HEK293 (cell line): ENCODE measurements around the gene APOH.
A peak's percentile ranks its signal among the peaks of the same experiment; 100 is the strongest.

Experiments used
- BCL11B ChIP-seq: fragments of 450-650 bp; formaldehyde crosslinking; IDR thresholded peaks from 2 replicates; pipeline ENCODE4 v1.5.1; 2016; ENCODE audit warnings: low read depth, missing biosample characterization, missing genetic modification characterization
- GFI1B ChIP-seq: fragments of 450-650 bp; formaldehyde crosslinking; IDR thresholded peaks from 2 replicates; pipeline ENCODE4 v1.5.1; 2016; ENCODE audit warnings: missing biosample characterization, missing genetic modification characterization
- HOXD13 ChIP-seq: sonication (generic); formaldehyde crosslinking; IDR thresholded peaks from 2 replicates; pipeline ENCODE4 v1.8.0; 2022; ENCODE audit warnings: missing genetic modification reagents, borderline replicate concordance
- MZF1 ChIP-seq: fragments of 450-650 bp; formaldehyde crosslinking; IDR thresholded peaks from 2 replicates; pipeline ENCODE4 v1.5.1; 2017; ENCODE audit warnings: missing biosample characterization, missing genetic modification characterization, borderline replicate concordance
- REPIN1 ChIP-seq: fragments of 450-650 bp; formaldehyde crosslinking; IDR thresholded peaks from 2 replicates; pipeline ENCODE4 v1.5.1; 2017; ENCODE audit warnings: missing biosample characterization, missing genetic modification characterization, low read depth
- SETDB1 ChIP-seq: IDR thresholded peaks from one replicate; pipeline ENCODE4 v1.6.1; 2017; ENCODE audit warnings: mild to moderate bottlenecking, low read length, moderate library complexity, mixed read lengths; ENCODE audit not compliant: insufficient read length
- SP3 ChIP-seq: fragments of 450-650 bp; formaldehyde crosslinking; IDR thresholded peaks from 2 replicates; pipeline ENCODE4 v1.5.1; 2016; ENCODE audit warnings: missing biosample characterization, missing genetic modification characterization
- SP7 ChIP-seq: fragments of 450-650 bp; formaldehyde crosslinking; IDR thresholded peaks from 2 replicates; pipeline ENCODE4 v1.5.1; 2016; ENCODE audit warnings: missing biosample characterization, missing genetic modification characterization
- TCF7L2 ChIP-seq: IDR thresholded peaks from 2 replicates; pipeline ENCODE4 v1.6.1; 2011; ENCODE audit warnings: low read depth, mild to moderate bottlenecking, inconsistent platforms, low read length, moderate library complexity, borderline replicate concordance
- ZBTB20 ChIP-seq: fragments of 450-650 bp; formaldehyde crosslinking; IDR thresholded peaks from 2 replicates; pipeline ENCODE4 v1.5.1; 2016; ENCODE audit warnings: missing biosample characterization, missing genetic modification characterization
- ZBTB7A ChIP-seq: fragments of 450-650 bp; formaldehyde crosslinking; IDR thresholded peaks from 2 replicates; pipeline ENCODE4 v1.5.1; 2016; ENCODE audit warnings: low read depth, missing biosample characterization, missing genetic modification characterization
- ZFP3 ChIP-seq: fragments of 450-650 bp; formaldehyde crosslinking; IDR thresholded peaks from 2 replicates; pipeline ENCODE4 v1.5.1; 2016; ENCODE audit warnings: low read depth, missing biosample characterization, missing genetic modification characterization
- ZFP37 ChIP-seq: fragments of 450-650 bp; formaldehyde crosslinking; IDR thresholded peaks from 2 replicates; pipeline ENCODE4 v1.5.1; 2016; ENCODE audit warnings: missing biosample characterization, missing genetic modification characterization
- ZFP41 ChIP-seq: fragments of 450-650 bp; formaldehyde crosslinking; IDR thresholded peaks from 2 replicates; pipeline ENCODE4 v1.5.1; 2016; ENCODE audit warnings: missing biosample characterization, missing genetic modification characterization, borderline replicate concordance
- ZNF112 ChIP-seq: fragments of 450-650 bp; formaldehyde crosslinking; IDR thresholded peaks from 2 replicates; pipeline ENCODE4 v1.5.0; 2017; ENCODE audit warnings: missing biosample characterization, missing genetic modification characterization
- ZNF155 ChIP-seq: fragments of 450-650 bp; formaldehyde crosslinking; IDR thresholded peaks from 2 replicates; pipeline ENCODE4 v1.5.1; 2016; ENCODE audit warnings: missing biosample characterization, missing genetic modification characterization
- ZNF169 ChIP-seq: fragments of 450-650 bp; formaldehyde crosslinking; IDR thresholded peaks from 2 replicates; pipeline ENCODE4 v1.5.1; 2016; ENCODE audit warnings: missing biosample characterization, missing genetic modification characterization
- ZNF211 ChIP-seq: fragments of 450-650 bp; formaldehyde crosslinking; IDR thresholded peaks from 2 replicates; pipeline ENCODE4 v1.5.1; 2016; ENCODE audit warnings: low read depth, missing biosample characterization, missing genetic modification characterization
- ZNF223 ChIP-seq: fragments of 450-650 bp; formaldehyde crosslinking; IDR thresholded peaks from 2 replicates; pipeline ENCODE4 v1.5.1; 2016; ENCODE audit warnings: missing biosample characterization, missing genetic modification characterization
- ZNF23 ChIP-seq: fragments of 450-650 bp; formaldehyde crosslinking; IDR thresholded peaks from 2 replicates; pipeline ENCODE4 v1.5.1; 2016; ENCODE audit warnings: missing biosample characterization, missing genetic modification characterization, borderline replicate concordance
- ZNF274 ChIP-seq, 2 experiments: fragments of 200-500 bp in 1 of 2; fragments of 450-650 bp in 1 of 2; sonication (Bioruptor generic) in 1 of 2; formaldehyde crosslinking in 1 of 2; IDR thresholded peaks; 2 replicates each; pipeline versions ENCODE4 v1.5.1 to v1.6.1; 2014 to 2016; ENCODE audit warnings: borderline replicate concordance in 1 of 2, inconsistent platforms in 1 of 2, low read length in 1 of 2, missing biosample characterization in 1 of 2, missing genetic modification characterization in 1 of 2
- ZNF510 ChIP-seq: fragments of 450-650 bp; formaldehyde crosslinking; IDR thresholded peaks from 2 replicates; pipeline ENCODE4 v1.5.1; 2018; ENCODE audit warnings: mild to moderate bottlenecking, missing genetic modification characterization, missing biosample characterization; ENCODE audit not compliant: insufficient replicate concordance
- ZNF514 ChIP-seq: fragments of 450-650 bp; formaldehyde crosslinking; IDR thresholded peaks from 2 replicates; pipeline ENCODE4 v1.5.1; 2016; ENCODE audit warnings: missing biosample characterization, missing genetic modification characterization
- ZNF530 ChIP-seq: fragments of 450-650 bp; formaldehyde crosslinking; IDR thresholded peaks from 2 replicates; pipeline ENCODE4 v1.5.1; 2016; ENCODE audit warnings: low read depth, missing biosample characterization, missing genetic modification characterization
- ZNF558 ChIP-seq: fragments of 450-650 bp; formaldehyde crosslinking; IDR thresholded peaks from 2 replicates; pipeline ENCODE4 v1.5.1; 2016; ENCODE audit warnings: missing biosample characterization, missing genetic modification characterization
- ZNF561 ChIP-seq: fragments of 450-650 bp; IDR thresholded peaks from 2 replicates; pipeline ENCODE4 v1.5.1; 2018; ENCODE audit warnings: missing biosample characterization, missing genetic modification characterization, borderline replicate concordance
- ZNF626 ChIP-seq: fragments of 450-650 bp; sonication (Bioruptor Pico); formaldehyde crosslinking; IDR thresholded peaks from 2 replicates; pipeline ENCODE4 v1.5.1; 2018; ENCODE audit warnings: missing biosample characterization, missing genetic modification characterization, inconsistent platforms
- ZNF658 ChIP-seq: fragments of 450-650 bp; formaldehyde crosslinking; IDR thresholded peaks from 2 replicates; pipeline ENCODE4; 2016; ENCODE audit warnings: missing biosample characterization, missing genetic modification characterization
- ZNF707 ChIP-seq: fragments of 450-650 bp; formaldehyde crosslinking; IDR thresholded peaks from 2 replicates; pipeline ENCODE4 v1.5.1; 2016; ENCODE audit warnings: missing biosample characterization, missing genetic modification characterization
- ZNF791 ChIP-seq: fragments of 450-650 bp; formaldehyde crosslinking; IDR thresholded peaks from 2 replicates; pipeline ENCODE4 v1.5.1; 2016; ENCODE audit warnings: missing biosample characterization, missing genetic modification characterization
- ZNF837 ChIP-seq: fragments of 450-650 bp; formaldehyde crosslinking; IDR thresholded peaks from 2 replicates; pipeline ENCODE4 v1.5.1; 2016; ENCODE audit warnings: missing biosample characterization, missing genetic modification characterization
- ZNF843 ChIP-seq: fragments of 450-650 bp; formaldehyde crosslinking; IDR thresholded peaks from 2 replicates; pipeline ENCODE4 v1.5.1; 2016; ENCODE audit warnings: missing biosample characterization, missing genetic modification characterization
- TF ChIP-seq, protein P1 (sequence below): fragments of 450-650 bp; formaldehyde crosslinking; conservative IDR thresholded peaks from 2 replicates; pipeline ENCODE4 v1.5.1; 2016; ENCODE audit warnings: low read depth, missing biosample characterization, missing genetic modification characterization
- TF ChIP-seq, protein P2 (sequence below): fragments of 450-650 bp; formaldehyde crosslinking; IDR thresholded peaks from 2 replicates; pipeline ENCODE4 v1.5.1; 2017; ENCODE audit warnings: missing biosample characterization, missing genetic modification characterization
- TF ChIP-seq, protein P3 (sequence below): fragments of 450-650 bp; formaldehyde crosslinking; IDR thresholded peaks from 2 replicates; pipeline ENCODE4 v1.5.1; 2016; ENCODE audit warnings: missing biosample characterization, missing genetic modification characterization
- TF ChIP-seq, protein P4 (sequence below): fragments of 450-650 bp; formaldehyde crosslinking; IDR thresholded peaks from 2 replicates; pipeline ENCODE4 v1.5.1; 2016; ENCODE audit warnings: missing biosample characterization, missing genetic modification characterization

APOH gene

DNA sequence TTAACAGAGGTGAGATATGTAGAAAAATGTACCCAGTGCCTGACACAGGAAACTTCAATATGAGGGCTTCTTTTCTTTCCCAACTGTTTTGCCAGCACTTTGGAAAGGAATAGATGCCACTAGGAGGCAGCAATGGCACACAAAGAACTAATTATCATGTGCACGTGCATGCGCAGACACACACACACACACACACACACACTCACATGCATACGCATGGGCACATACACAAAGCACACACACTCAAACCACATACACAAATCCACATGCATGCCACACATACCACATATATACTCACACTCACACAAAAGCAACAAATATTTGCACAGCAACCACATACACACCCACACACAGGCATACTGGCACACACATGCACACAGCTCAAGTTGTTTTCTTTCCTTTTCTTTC, 28.5 kb downstream of the APOH start (continued):
- TF ChIP-seq ZNF211 (tag by site-specific recombination), result no peak
- TF ChIP-seq ZNF837, result no peak
- no peak for TF ChIP-seq ZNF514
- TF ChIP-seq ZNF843 (tag by site-specific recombination), result peak; percentile 64
- TF ChIP-seq MZF1 (tag by site-specific recombination), result no peak
- no peak for TF ChIP-seq ZNF558 (tag by site-specific recombination)
- TF ChIP-seq ZNF169 (tag by site-specific recombination), result no peak
- TF ChIP-seq ZNF112, result no peak
- TF ChIP-seq, protein P1, sequence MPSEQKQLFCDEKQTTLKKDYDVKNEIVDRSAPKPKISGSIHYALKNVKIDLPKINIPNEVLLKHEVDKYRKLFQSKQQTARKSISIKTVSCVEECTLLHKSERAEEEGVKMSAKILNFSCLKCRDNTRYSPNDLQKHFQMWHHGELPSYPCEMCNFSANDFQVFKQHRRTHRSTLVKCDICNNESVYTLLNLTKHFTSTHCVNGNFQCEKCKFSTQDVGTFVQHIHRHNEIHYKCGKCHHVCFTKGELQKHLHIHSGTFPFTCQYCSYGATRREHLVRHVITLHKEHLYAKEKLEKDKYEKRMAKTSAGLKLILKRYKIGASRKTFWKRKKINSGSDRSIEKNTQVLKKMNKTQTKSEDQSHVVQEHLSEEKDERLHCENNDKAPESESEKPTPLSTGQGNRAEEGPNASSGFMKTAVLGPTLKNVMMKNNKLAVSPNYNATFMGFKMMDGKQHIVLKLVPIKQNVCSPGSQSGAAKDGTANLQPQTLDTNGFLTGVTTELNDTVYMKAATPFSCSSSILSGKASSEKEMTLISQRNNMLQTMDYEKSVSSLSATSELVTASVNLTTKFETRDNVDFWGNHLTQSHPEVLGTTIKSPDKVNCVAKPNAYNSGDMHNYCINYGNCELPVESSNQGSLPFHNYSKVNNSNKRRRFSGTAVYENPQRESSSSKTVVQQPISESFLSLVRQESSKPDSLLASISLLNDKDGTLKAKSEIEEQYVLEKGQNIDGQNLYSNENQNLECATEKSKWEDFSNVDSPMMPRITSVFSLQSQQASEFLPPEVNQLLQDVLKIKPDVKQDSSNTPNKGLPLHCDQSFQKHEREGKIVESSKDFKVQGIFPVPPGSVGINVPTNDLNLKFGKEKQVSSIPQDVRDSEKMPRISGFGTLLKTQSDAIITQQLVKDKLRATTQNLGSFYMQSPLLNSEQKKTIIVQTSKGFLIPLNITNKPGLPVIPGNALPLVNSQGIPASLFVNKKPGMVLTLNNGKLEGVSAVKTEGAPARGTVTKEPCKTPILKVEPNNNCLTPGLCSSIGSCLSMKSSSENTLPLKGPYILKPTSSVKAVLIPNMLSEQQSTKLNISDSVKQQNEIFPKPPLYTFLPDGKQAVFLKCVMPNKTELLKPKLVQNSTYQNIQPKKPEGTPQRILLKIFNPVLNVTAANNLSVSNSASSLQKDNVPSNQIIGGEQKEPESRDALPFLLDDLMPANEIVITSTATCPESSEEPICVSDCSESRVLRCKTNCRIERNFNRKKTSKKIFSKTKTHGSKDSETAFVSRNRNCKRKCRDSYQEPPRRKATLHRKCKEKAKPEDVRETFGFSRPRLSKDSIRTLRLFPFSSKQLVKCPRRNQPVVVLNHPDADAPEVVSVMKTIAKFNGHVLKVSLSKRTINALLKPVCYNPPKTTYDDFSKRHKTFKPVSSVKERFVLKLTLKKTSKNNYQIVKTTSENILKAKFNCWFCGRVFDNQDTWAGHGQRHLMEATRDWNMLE (tag by site-specific recombination), result no peak
- TF ChIP-seq ZNF155 (tag by site-specific recombination), result no peak
- TF ChIP-seq SP7 (tag by site-specific recombination), result peak; percentile 86
- no peak for TF ChIP-seq ZNF23 (tag by site-specific recombination)
- no peak for TF ChIP-seq ZNF510 (tag by site-specific recombination)
- TF ChIP-seq ZNF791 (tag by site-specific recombination), result no peak
- no peak for TF ChIP-seq ZFP3
- no peak for TF ChIP-seq ZNF707 (tag by site-specific recombination)
- no peak for TF ChIP-seq ZNF561 (tag by site-specific recombination)
- TF ChIP-seq ZFP37 (tag by site-specific recombination), result peak; percentile 69; the same call in 1 of the 2 replicates
- TF ChIP-seq ZBTB7A (tag by site-specific recombination), result no peak
- TF ChIP-seq ZNF530 (tag by site-specific recombination), result no peak
- TF ChIP-seq ZNF274 (IDR thresholded peaks at IDR 0.05; ENCODE audit: low read length), result no peak
- no peak for TF ChIP-seq ZNF274 (tag by site-specific recombination; IDR thresholded peaks at IDR 0.05; ENCODE audit: borderline replicate concordance)
- TF ChIP-seq, protein P2, sequence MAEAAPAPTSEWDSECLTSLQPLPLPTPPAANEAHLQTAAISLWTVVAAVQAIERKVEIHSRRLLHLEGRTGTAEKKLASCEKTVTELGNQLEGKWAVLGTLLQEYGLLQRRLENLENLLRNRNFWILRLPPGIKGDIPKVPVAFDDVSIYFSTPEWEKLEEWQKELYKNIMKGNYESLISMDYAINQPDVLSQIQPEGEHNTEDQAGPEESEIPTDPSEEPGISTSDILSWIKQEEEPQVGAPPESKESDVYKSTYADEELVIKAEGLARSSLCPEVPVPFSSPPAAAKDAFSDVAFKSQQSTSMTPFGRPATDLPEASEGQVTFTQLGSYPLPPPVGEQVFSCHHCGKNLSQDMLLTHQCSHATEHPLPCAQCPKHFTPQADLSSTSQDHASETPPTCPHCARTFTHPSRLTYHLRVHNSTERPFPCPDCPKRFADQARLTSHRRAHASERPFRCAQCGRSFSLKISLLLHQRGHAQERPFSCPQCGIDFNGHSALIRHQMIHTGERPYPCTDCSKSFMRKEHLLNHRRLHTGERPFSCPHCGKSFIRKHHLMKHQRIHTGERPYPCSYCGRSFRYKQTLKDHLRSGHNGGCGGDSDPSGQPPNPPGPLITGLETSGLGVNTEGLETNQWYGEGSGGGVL (tag by site-specific recombination), result no peak
- no peak for TF ChIP-seq TCF7L2
- TF ChIP-seq REPIN1 (tag by site-specific recombination), result no peak
- TF ChIP-seq ZFP41, result no peak
- TF ChIP-seq, protein P3, sequence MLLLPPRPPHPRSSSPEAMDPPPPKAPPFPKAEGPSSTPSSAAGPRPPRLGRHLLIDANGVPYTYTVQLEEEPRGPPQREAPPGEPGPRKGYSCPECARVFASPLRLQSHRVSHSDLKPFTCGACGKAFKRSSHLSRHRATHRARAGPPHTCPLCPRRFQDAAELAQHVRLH (tag by site-specific recombination), result peak; percentile 92
- no peak for TF ChIP-seq ZNF626 (tag by site-specific recombination)
- TF ChIP-seq, protein P4, sequence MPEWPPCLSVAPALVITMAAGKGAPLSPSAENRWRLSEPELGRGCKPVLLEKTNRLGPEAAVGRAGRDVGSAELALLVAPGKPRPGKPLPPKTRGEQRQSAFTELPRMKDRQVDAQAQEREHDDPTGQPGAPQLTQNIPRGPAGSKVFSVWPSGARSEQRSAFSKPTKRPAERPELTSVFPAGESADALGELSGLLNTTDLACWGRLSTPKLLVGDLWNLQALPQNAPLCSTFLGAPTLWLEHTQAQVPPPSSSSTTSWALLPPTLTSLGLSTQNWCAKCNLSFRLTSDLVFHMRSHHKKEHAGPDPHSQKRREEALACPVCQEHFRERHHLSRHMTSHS (tag by site-specific recombination), result no peak
- TF ChIP-seq ZNF658 (tag by site-specific recombination), result no peak
- no peak for TF ChIP-seq SETDB1
- no peak for TF ChIP-seq HOXD13 (CRISPR knock-in tag)
- TF ChIP-seq GFI1B (tag by site-specific recombination), result no peak
- no peak for TF ChIP-seq BCL11B (tag by site-specific recombination)
- peak; percentile 45; the same call in 1 of the 2 replicates for TF ChIP-seq ZBTB20 (tag by site-specific recombination)
- TF ChIP-seq SP3 (tag by site-specific recombination), result no peak; the same call in 1 of the 2 replicates
- no peak for TF ChIP-seq ZNF223 (tag by site-specific recombination)
